ENCODE results near the gene STX16. TPM values are rescaled to one million over a fixed set of nuclear protein-coding genes. Genes with fewer than 3 reads are reported as not detected.

The STX16 gene
- total and polyA plus RNA-seq, 2 of the 13 experiments (the other 11 are each of a cell fraction or from before 2014, with no cell fraction given) = 28.0 to 72.7 TPM

DNA sequence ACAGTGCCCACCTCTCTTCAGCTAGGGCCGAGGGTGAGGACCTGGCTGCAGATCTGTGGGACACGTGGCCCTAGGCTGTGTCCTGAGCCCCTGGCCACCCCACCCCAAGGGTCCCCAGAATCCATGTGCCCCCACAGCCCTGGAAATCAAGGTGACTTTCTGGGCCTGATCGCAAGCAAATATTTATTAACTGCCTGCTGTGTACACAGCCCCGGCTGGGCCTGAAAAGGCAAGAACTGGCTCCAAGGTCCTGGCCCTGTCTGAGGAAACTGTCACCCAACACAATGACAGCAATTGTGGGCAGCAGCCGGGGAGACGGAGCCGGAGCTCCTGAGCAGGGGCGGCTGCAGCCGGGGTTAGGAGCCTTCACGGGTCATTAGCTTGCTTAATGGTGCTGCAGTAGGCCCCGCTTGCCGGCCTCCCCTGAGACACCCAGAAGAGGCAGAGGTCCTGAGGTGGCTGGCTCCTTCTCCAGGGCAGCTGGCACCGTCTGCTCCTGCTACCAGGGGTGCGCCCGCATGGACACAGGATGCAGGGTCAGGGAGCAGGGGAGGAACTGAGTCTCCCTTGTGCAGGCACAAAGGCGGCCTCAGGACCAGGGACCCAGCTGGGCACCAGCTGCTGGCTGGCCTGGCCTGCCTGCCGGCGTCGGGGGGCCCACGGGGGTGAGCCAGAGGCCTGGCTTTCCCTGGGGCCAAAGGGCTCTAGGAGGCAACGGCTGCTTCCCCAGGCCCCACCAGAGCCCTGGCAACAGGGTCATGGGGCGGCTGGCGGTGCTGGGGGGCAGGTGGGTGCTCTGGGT, 65.6 kb downstream of the STX16 start (continued):
- TF ChIP-seq BCL3 (CRISPR knock-in tag; IDR thresholded peaks at IDR 0.05) (no peak), PTBP1 (IDR thresholded peaks at IDR 0.05; ENCODE audit: low read depth, low read length, poor library complexity, severe bottlenecking) (peak; percentile 69), ZNF883 (CRISPR knock-in tag; IDR thresholded peaks at IDR 0.05; ENCODE audit: not compliant biosample characterization) (peak; percentile 1), ZNF569 (CRISPR knock-in tag; IDR thresholded peaks at IDR 0.05; ENCODE audit: borderline replicate concordance) (no peak), MTA1 (CRISPR knock-in tag; IDR thresholded peaks at IDR 0.05; ENCODE audit: borderline replicate concordance) (peak; percentile 50; the same call in 1 of the 2 replicates), SRF (IDR thresholded peaks at IDR 0.05; ENCODE audit: low read depth, low read length) (no peak), BRCA1 (CRISPR knock-in tag; IDR thresholded peaks at IDR 0.05) (no peak), ZNF724P (CRISPR knock-in tag; IDR thresholded peaks at IDR 0.05; ENCODE audit: borderline replicate concordance) (peak; percentile 58; the same call in 1 of the 2 replicates), ADNP (CRISPR knock-in tag; IDR thresholded peaks at IDR 0.05) (no peak), ZFP62 (CRISPR knock-in tag; IDR thresholded peaks at IDR 0.05) (no peak), ZNF83 (CRISPR knock-in tag; IDR thresholded peaks at IDR 0.05; ENCODE audit: borderline replicate concordance) (0 out of 2 replicates have a peak, but pooled peaks have one; percentile 39), ZNF543 (CRISPR knock-in tag; IDR thresholded peaks at IDR 0.05) (no peak), MZF1 (CRISPR knock-in tag; IDR thresholded peaks at IDR 0.05; ENCODE audit: borderline replicate concordance) (no peak), PATZ1 (CRISPR knock-in tag; IDR thresholded peaks at IDR 0.05) (peak; percentile 52; the same call in 1 of the 2 replicates), ZNF333 (CRISPR knock-in tag; IDR thresholded peaks at IDR 0.05; ENCODE audit: borderline replicate concordance) (no peak)
- TF ChIP-seq, protein P1, sequence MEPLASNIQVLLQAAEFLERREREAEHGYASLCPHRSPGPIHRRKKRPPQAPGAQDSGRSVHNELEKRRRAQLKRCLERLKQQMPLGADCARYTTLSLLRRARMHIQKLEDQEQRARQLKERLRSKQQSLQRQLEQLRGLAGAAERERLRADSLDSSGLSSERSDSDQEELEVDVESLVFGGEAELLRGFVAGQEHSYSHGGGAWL (CRISPR knock-in tag; IDR thresholded peaks at IDR 0.05) = no peak
- TF ChIP-seq, protein P2, sequence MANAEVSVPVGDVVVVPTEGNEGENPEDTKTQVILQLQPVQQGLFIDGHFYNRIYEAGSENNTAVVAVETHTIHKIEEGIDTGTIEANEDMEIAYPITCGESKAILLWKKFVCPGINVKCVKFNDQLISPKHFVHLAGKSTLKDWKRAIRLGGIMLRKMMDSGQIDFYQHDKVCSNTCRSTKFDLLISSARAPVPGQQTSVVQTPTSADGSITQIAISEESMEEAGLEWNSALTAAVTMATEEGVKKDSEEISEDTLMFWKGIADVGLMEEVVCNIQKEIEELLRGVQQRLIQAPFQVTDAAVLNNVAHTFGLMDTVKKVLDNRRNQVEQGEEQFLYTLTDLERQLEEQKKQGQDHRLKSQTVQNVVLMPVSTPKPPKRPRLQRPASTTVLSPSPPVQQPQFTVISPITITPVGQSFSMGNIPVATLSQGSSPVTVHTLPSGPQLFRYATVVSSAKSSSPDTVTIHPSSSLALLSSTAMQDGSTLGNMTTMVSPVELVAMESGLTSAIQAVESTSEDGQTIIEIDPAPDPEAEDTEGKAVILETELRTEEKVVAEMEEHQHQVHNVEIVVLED (CRISPR knock-in tag; IDR thresholded peaks at IDR 0.05; ENCODE audit: borderline replicate concordance) = 0 out of 2 replicates have a peak, but pooled peaks have one; percentile 20
- TF ChIP-seq, protein P3, sequence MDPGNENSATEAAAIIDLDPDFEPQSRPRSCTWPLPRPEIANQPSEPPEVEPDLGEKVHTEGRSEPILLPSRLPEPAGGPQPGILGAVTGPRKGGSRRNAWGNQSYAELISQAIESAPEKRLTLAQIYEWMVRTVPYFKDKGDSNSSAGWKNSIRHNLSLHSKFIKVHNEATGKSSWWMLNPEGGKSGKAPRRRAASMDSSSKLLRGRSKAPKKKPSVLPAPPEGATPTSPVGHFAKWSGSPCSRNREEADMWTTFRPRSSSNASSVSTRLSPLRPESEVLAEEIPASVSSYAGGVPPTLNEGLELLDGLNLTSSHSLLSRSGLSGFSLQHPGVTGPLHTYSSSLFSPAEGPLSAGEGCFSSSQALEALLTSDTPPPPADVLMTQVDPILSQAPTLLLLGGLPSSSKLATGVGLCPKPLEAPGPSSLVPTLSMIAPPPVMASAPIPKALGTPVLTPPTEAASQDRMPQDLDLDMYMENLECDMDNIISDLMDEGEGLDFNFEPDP (CRISPR knock-in tag; conservative IDR thresholded peaks at IDR 0.05) = no peak
